ENCODE data around the gene SIAH2.

SIAH2 gene

DNA sequence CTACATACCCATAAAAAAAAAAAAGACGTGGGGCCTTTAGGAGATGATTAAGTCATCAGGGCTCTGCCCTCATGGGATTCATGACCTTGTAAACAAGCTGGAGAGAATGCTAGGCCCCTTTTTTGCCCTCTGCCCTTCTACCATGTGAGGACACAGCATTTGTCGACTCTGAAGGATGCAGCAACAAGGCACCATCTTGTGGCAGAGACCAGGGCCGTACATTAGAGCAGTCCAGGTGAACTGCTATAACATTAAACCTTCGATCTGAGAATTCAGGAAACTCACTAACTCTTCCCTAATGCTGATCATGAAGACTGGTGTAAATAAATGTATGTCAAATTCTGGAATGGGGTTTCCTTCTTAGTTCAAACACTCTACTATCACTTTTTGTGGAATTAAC is 30.7 kb upstream of the SIAH2 start:
- Histone ChIP-seq H3K4me1 (ENCODE audit: low read length) (no peaks in the 10 kb centered on the region), H3K79me2 (ENCODE audit: low read length) (no peaks in the 10 kb centered on the region), H2AFZ (ENCODE audit: low read length) (no peak overlapping the region), H3K9me2 (replicated peaks; ENCODE audit: insufficient read depth, low read length) (no peaks in the 10 kb centered on the region), H3K9ac (ENCODE audit: low read length) (no peak overlapping the region), H3K36me3 (replicated peaks; ENCODE audit: insufficient read depth, low read length) (no peaks in the 10 kb centered on the region), H4K20me1 (ENCODE audit: insufficient read depth, low read length) (no peaks in the 10 kb centered on the region), H3K4me3 (ENCODE audit: low read length) (no peak overlapping the region), H3K27ac (ENCODE audit: low read length) (no peak overlapping the region), H3K9me3 (replicated peaks; ENCODE audit: insufficient read depth, low read length) (no peaks in the 10 kb centered on the region), H3K27me3 (replicated peaks; ENCODE audit: insufficient read depth, low read length) (no peaks in the 10 kb centered on the region), H3F3A (ENCODE audit: insufficient read depth, low read length) (no peaks in the 10 kb centered on the region), H3K4me2 (ENCODE audit: low read depth, low read length) (no peak overlapping the region)
- DNase-seq: peak; percentile 7
- TF ChIP-seq, protein P1, sequence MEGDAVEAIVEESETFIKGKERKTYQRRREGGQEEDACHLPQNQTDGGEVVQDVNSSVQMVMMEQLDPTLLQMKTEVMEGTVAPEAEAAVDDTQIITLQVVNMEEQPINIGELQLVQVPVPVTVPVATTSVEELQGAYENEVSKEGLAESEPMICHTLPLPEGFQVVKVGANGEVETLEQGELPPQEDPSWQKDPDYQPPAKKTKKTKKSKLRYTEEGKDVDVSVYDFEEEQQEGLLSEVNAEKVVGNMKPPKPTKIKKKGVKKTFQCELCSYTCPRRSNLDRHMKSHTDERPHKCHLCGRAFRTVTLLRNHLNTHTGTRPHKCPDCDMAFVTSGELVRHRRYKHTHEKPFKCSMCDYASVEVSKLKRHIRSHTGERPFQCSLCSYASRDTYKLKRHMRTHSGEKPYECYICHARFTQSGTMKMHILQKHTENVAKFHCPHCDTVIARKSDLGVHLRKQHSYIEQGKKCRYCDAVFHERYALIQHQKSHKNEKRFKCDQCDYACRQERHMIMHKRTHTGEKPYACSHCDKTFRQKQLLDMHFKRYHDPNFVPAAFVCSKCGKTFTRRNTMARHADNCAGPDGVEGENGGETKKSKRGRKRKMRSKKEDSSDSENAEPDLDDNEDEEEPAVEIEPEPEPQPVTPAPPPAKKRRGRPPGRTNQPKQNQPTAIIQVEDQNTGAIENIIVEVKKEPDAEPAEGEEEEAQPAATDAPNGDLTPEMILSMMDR (IDR thresholded peaks at IDR 0.05; ENCODE audit: low read length): no peak; the same call in 1 of the 2 replicates
- no peak for TF ChIP-seq EZH2 (optimal IDR thresholded peaks at IDR 0.05; ENCODE audit: low read depth, low read length)
- no peak for TF ChIP-seq EZH2phosphoT487 (IDR thresholded peaks at IDR 0.05; ENCODE audit: low read length)

DNA sequence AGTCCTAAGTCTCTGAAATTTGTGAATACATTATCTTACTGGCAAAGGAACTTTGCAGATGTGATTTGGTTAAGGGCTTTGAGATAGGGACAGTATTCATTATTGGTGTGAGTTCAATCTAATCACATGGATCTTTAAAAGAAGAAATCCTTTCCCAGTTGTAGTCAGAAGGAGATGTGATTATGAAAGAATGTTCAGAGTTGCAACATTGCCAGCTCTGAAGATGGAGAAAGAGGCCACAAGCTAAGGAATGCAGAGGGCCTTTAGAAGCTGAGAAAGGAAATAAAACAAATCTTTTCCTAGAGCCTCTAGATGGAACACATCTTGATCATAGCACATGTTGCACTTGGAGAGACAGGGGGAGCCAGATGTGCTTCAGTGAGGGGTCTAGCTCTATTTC is 27.7 kb upstream of the SIAH2 start:
- Histone ChIP-seq H3K4me1 (ENCODE audit: low read length) (no peaks in the 10 kb centered on the region), H3K9ac (ENCODE audit: low read length) (no peak overlapping the region), H4K20me1 (ENCODE audit: insufficient read depth, low read length) (no peaks in the 10 kb centered on the region), H3K9me3 (replicated peaks; ENCODE audit: insufficient read depth, low read length) (no peaks in the 10 kb centered on the region), H3K4me2 (ENCODE audit: low read depth, low read length) (no peak overlapping the region), H3K79me2 (ENCODE audit: low read length) (no peaks in the 10 kb centered on the region), H3K9me2 (replicated peaks; ENCODE audit: insufficient read depth, low read length) (no peaks in the 10 kb centered on the region), H3K36me3 (replicated peaks; ENCODE audit: insufficient read depth, low read length) (no peaks in the 10 kb centered on the region), H3K4me3 (ENCODE audit: low read length) (no peak overlapping the region), H3K27ac (ENCODE audit: low read length) (no peak overlapping the region), H2AFZ (ENCODE audit: low read length) (no peak overlapping the region), H3F3A (ENCODE audit: insufficient read depth, low read length) (no peaks in the 10 kb centered on the region), H3K27me3 (replicated peaks; ENCODE audit: insufficient read depth, low read length) (no peaks in the 10 kb centered on the region)
- DNase-seq: no peak
- TF ChIP-seq EZH2 (optimal IDR thresholded peaks at IDR 0.05; ENCODE audit: low read depth, low read length): no peak
- TF ChIP-seq, protein P1 (IDR thresholded peaks at IDR 0.05; ENCODE audit: low read length): no peak

- Histone ChIP-seq H3K36me3 (replicated peaks; ENCODE audit: insufficient read depth, low read length) (no peaks in the 10 kb centered on the region), H3F3A (ENCODE audit: insufficient read depth, low read length) (no peaks in the 10 kb centered on the region), H2AFZ (ENCODE audit: low read length) (no peak overlapping the region), H3K79me2 (ENCODE audit: low read length) (no peaks in the 10 kb centered on the region), H4K20me1 (ENCODE audit: insufficient read depth, low read length) (no peaks in the 10 kb centered on the region), H3K9ac (ENCODE audit: low read length) (no peak overlapping the region), H3K27ac (ENCODE audit: low read length) (no peak overlapping the region), H3K9me3 (replicated peaks; ENCODE audit: insufficient read depth, low read length) (no peaks in the 10 kb centered on the region), H3K9me2 (replicated peaks; ENCODE audit: insufficient read depth, low read length) (no peaks in the 10 kb centered on the region), H3K27me3 (replicated peaks; ENCODE audit: insufficient read depth, low read length) (no peaks in the 10 kb centered on the region), H3K4me3 (ENCODE audit: low read length) (no peak overlapping the region), H3K4me1 (ENCODE audit: low read length) (no peaks in the 10 kb centered on the region), H3K4me2 (ENCODE audit: low read depth, low read length) (no peak overlapping the region)
- TF ChIP-seq EZH2 (optimal IDR thresholded peaks at IDR 0.05; ENCODE audit: low read depth, low read length): no peak
- TF ChIP-seq EZH2phosphoT487 (IDR thresholded peaks at IDR 0.05; ENCODE audit: low read length): no peak
- TF ChIP-seq, protein P1 (IDR thresholded peaks at IDR 0.05; ENCODE audit: low read length): no peak
- DNase-seq: no peak
These were observed 26.5 kb upstream of the SIAH2 start for GRCh38 chr3:150789451-150789850.

All from MM.1S (cell line).